PC-9 (cell line): Measurements from ENCODE around the gene CPNE4.
"Not testable (repeated sequence)": the region's sequence is repeated elsewhere in the genome, so short reads cannot be mapped to it uniquely, and the experiment has no call there.

Source experiments
- CTCF ChIP-seq: fragments of 200-600 bp; sonication (generic); conservative IDR thresholded peaks from 2 replicates; pipeline ENCODE4 v1.6.1; 2017; ENCODE audit warnings: mixed run types, antibody characterized with exemption, mild to moderate bottlenecking, moderate library complexity
- EZH2 ChIP-seq: fragments of 200-600 bp; sonication (generic); IDR thresholded peaks from 2 replicates; pipeline ENCODE4 v1.8.0; 2017; ENCODE audit warnings: antibody characterized with exemption, low read depth

GRCh38 chr3:131885871-131886270, 148.9 kb downstream of the CPNE4 start:
- TF ChIP-seq CTCF, EZH2: not testable (repeated sequence)
